ENCODE data around the gene LRP1-AS. TPM values are rescaled to one million over a fixed set of nuclear protein-coding genes. Genes with fewer than 3 reads are reported as not detected.

Gene LRP1-AS
- total RNA-seq, 1 experiment from 2014 or later: not detected

- DNase-seq (ENCODE audit: low read depth): no peak
These were observed 48.9 kb downstream of the LRP1-AS start for GRCh38 chr12:57098546-57098945.

GRCh38 chr12:57097554-57097835, 49.9 kb downstream of the LRP1-AS start:
- DNase-seq (ENCODE audit: low read depth): no peak

GRCh38 chr12:57096748-57097553, 50.5 kb downstream of the LRP1-AS start:
- DNase-seq (ENCODE audit: low read depth): no peak

GRCh38 chr12:57096099-57096572, 51.3 kb downstream of the LRP1-AS start:
- no peak for DNase-seq (ENCODE audit: low read depth)

GRCh38 chr12:57095440-57095839, 52.0 kb downstream of the LRP1-AS start:
- DNase-seq (ENCODE audit: low read depth): no peak

Other genes starting within 250 kb of the LRP1-AS start
- not detected in 2 replicates for gene SDR9C7, start 213.2 kb downstream of the LRP1-AS start, total RNA-seq (2014; rRNA removed; shearing (Covaris generic))
- gene RDH16, start 190.0 kb downstream of the LRP1-AS start, total RNA-seq (2014; rRNA removed; shearing (Covaris generic)): 0.29 TPM in 1 of 2 replicates, not detected in the other
- gene ZBTB39, start 141.1 kb downstream of the LRP1-AS start, total RNA-seq (2014; rRNA removed; shearing (Covaris generic)): 2.3 and 2.6 TPM in 2 replicates
- gene TAC3, start 131.1 kb downstream of the LRP1-AS start, total RNA-seq (2014; rRNA removed; shearing (Covaris generic)): not detected in 2 replicates
- not detected in 2 replicates for gene MYO1A, start 97.5 kb downstream of the LRP1-AS start, total RNA-seq (2014; rRNA removed; shearing (Covaris generic))
- 27.9 and 30.4 TPM in 2 replicates for gene NEMP1, start 68.8 kb downstream of the LRP1-AS start, total RNA-seq (2014; rRNA removed; shearing (Covaris generic))
- 10.9 and 17.6 TPM in 2 replicates for gene NAB2, start 58.5 kb downstream of the LRP1-AS start, total RNA-seq (2014; rRNA removed; shearing (Covaris generic))
- 29.4 and 33.0 TPM in 2 replicates for gene STAT6, start 36.3 kb downstream of the LRP1-AS start, total RNA-seq (2014; rRNA removed; shearing (Covaris generic))
- gene LRP1, start 19.1 kb downstream of the LRP1-AS start, total RNA-seq (2014; rRNA removed; shearing (Covaris generic)): 28.8 and 31.6 TPM in 2 replicates
- gene NXPH4, start 69.2 kb upstream of the LRP1-AS start, total RNA-seq (2014; rRNA removed; shearing (Covaris generic)): 1.7 and 4.1 TPM in 2 replicates
- 89.3 and 108 TPM in 2 replicates for gene SHMT2, start 82.1 kb upstream of the LRP1-AS start, total RNA-seq (2014; rRNA removed; shearing (Covaris generic))
- 0.84 TPM in 1 of 2 replicates, not detected in the other for gene STAC3, start 103.6 kb upstream of the LRP1-AS start, total RNA-seq (2014; rRNA removed; shearing (Covaris generic))